Keratinocyte (primary cell): ENCODE data around the gene B3GAT1. TPM values are rescaled to one million over a fixed set of nuclear protein-coding genes. Genes with fewer than 3 reads are reported as not detected.

ENCODE experiments used
- DNase-seq: peaks from one replicate; pipeline ENCODE4 v3.0.0-alpha.2; 2011; ENCODE audit warnings: low read depth, missing footprints, low spot score
- FAIRE-seq: peaks from 2 replicates; lab custom pipeline; 2011; peaks lifted over from hg19 to GRCh38; lab: Jason Lieb, UNC
- H2AFZ ChIP-seq: 2 replicates; pipeline ENCODE4 v1.6.0; 2012; ENCODE audit warnings: low read length, control low read depth, inconsistent platforms; ENCODE audit not compliant: control insufficient read depth
- H3K27ac ChIP-seq: 2 replicates; pipeline ENCODE4 v1.5.1; 2011; ENCODE audit warnings: low read length; ENCODE audit not compliant: control insufficient read depth, insufficient read depth
- H3K27me3 ChIP-seq: 3 replicates; pipeline ENCODE4 v1.6.0; 2011; ENCODE audit warnings: low read length; ENCODE audit not compliant: control insufficient read depth, insufficient read depth; ENCODE audit errors: extremely low read depth
- H3K36me3 ChIP-seq, 2 experiments: 2 replicates in 1 of 2; 3 replicates in 1 of 2; pipeline ENCODE4 v1.5.1; 2011; ENCODE audit warnings: low read length in 2 of 2, mild to moderate bottlenecking in 1 of 2; ENCODE audit not compliant: control insufficient read depth in 2 of 2, insufficient read depth in 2 of 2; ENCODE audit errors: extremely low read depth in 1 of 2
- H3K4me1 ChIP-seq: 3 replicates; pipeline ENCODE4 v1.5.1; 2011; ENCODE audit warnings: low read length; ENCODE audit not compliant: control insufficient read depth, insufficient read depth; ENCODE audit errors: extremely low read depth
- H3K4me2 ChIP-seq: 3 replicates; pipeline ENCODE4 v1.6.0; 2011; ENCODE audit warnings: low read depth, low read length; ENCODE audit not compliant: control insufficient read depth, insufficient read depth; ENCODE audit errors: extremely low read depth
- H3K4me3 ChIP-seq, 3 experiments: fragments of 200-600 bp in 1 of 3; sonication (generic) in 1 of 3; 2 replicates in 2 of 3; 3 replicates in 1 of 3; pipeline ENCODE4 v1.5.1; 2011 to 2016; ENCODE audit warnings: low read length in 3 of 3, mild to moderate bottlenecking in 3 of 3, control low read depth in 2 of 3, inconsistent platforms in 1 of 3, low read depth in 1 of 3, mixed read lengths in 1 of 3, mixed run types in 1 of 3, moderate library complexity in 1 of 3; ENCODE audit not compliant: control insufficient read depth in 2 of 3, insufficient read depth in 2 of 3; ENCODE audit errors: extremely low read depth in 1 of 3
- H3K79me2 ChIP-seq: 2 replicates; pipeline ENCODE4 v1.6.0; 2012; ENCODE audit warnings: low read length; ENCODE audit not compliant: control insufficient read depth, insufficient read depth
- H3K9ac ChIP-seq: 3 replicates; pipeline ENCODE4 v1.6.0; 2011; ENCODE audit warnings: low read length; ENCODE audit not compliant: control insufficient read depth, insufficient read depth; ENCODE audit errors: extremely low read depth
- H3K9me1 ChIP-seq: 3 replicates; pipeline ENCODE4 v1.6.0; 2011; ENCODE audit warnings: low read length; ENCODE audit not compliant: control insufficient read depth, insufficient read depth; ENCODE audit errors: extremely low read depth
- H3K9me3 ChIP-seq: 2 replicates; pipeline ENCODE4 v1.5.1; 2012; ENCODE audit warnings: low read depth, low read length; ENCODE audit not compliant: control insufficient read depth
- H4K20me1 ChIP-seq: 3 replicates; pipeline ENCODE4 v1.6.0; 2011; ENCODE audit warnings: low read length; ENCODE audit not compliant: control insufficient read depth, insufficient read depth; ENCODE audit errors: extremely low read depth
- CTCF ChIP-seq, 3 experiments: IDR thresholded peaks in 1 of 3; conservative IDR thresholded peaks in 1 of 3; optimal IDR thresholded peaks in 1 of 3; 2 replicates in 2 of 3; 3 replicates in 1 of 3; pipeline versions ENCODE3 to v1.5.1; 2011; ENCODE audit warnings: low read length in 3 of 3, mild to moderate bottlenecking in 3 of 3, moderate library complexity in 2 of 3, control low read depth in 1 of 3, inconsistent platforms in 1 of 3; ENCODE audit not compliant: insufficient read depth in 2 of 3; ENCODE audit errors: extremely low read depth in 1 of 3
- EZH2 ChIP-seq: IDR thresholded peaks from one replicate; pipeline ENCODE4 v1.6.1; 2012; ENCODE audit warnings: inconsistent platforms, mild to moderate bottlenecking, low read length, moderate library complexity
- dilution Hi-C: fragments of 300-500 bp; cut with MboI; formaldehyde crosslinking; loops from one replicate; pipeline ENCODE4 v1.7.0; 2020; ENCODE audit warnings: low sequenced_read_pairs; ENCODE audit not compliant: extremely low pct_ligation_motif_present
- polyA plus RNA-seq, 5 experiments: library from polyadenylated mRNA; depleted of rRNA in 3 of 5; stranded (reverse) in 3 of 5; stranded (forward) in 1 of 5; unstranded in 1 of 5; fragments of >200 nt; gene quantifications; 1 replicate in 1 of 5; 2 replicates in 3 of 5; 3 replicates in 1 of 5; pipeline versions ENCODE4 v1.2.1 to v1.2.3, GENCODE V29; 2011 to 2012; ENCODE audit warnings: missing spikeins in 2 of 5, low read depth in 1 of 5, low replicate concordance in 1 of 5

Gene B3GAT1
- polyA plus RNA-seq, 1 donor (not counting 4 experiments of a cell fraction or from before 2014, with no cell fraction given): 0.04 TPM

- H3K9ac ChIP-seq: no peak overlapping the region
- FAIRE-seq: no peak
- no peaks in the 10 kb centered on the region for H3K27me3 ChIP-seq
- no peaks in the 10 kb centered on the region for H3K9me3 ChIP-seq
- H3K27ac ChIP-seq: no peak overlapping the region
- H3K36me3 ChIP-seq: no peaks in the 10 kb centered on the region
- no peaks in the 10 kb centered on the region for H4K20me1 ChIP-seq
- H3K4me2 ChIP-seq: no peak overlapping the region
- TF ChIP-seq CTCF (optimal IDR thresholded peaks at IDR 0.05 in 1 of 3, IDR thresholded peaks at IDR 0.05 in 1 of 3, conservative IDR thresholded peaks at IDR 0.05 in 1 of 3; ENCODE audit: extremely low read depth in 1 of 3, insufficient read depth in 2 of 3, low read length in 3 of 3) (no peak), EZH2 (no peak)
- dilution Hi-C loops: no loop called here
- no peaks in the 10 kb centered on the region for H3K4me1 ChIP-seq
- H3K79me2 ChIP-seq: no peaks in the 10 kb centered on the region
- no peaks in the 10 kb centered on the region for H3K9me1 ChIP-seq
- no peak for DNase-seq
- H2AFZ ChIP-seq: no peak overlapping the region
- H3K4me3 ChIP-seq: no peak overlapping the region
These were observed 48.9 kb downstream of the B3GAT1 start for GRCh38 chr11:134363161-134363560.

DNA sequence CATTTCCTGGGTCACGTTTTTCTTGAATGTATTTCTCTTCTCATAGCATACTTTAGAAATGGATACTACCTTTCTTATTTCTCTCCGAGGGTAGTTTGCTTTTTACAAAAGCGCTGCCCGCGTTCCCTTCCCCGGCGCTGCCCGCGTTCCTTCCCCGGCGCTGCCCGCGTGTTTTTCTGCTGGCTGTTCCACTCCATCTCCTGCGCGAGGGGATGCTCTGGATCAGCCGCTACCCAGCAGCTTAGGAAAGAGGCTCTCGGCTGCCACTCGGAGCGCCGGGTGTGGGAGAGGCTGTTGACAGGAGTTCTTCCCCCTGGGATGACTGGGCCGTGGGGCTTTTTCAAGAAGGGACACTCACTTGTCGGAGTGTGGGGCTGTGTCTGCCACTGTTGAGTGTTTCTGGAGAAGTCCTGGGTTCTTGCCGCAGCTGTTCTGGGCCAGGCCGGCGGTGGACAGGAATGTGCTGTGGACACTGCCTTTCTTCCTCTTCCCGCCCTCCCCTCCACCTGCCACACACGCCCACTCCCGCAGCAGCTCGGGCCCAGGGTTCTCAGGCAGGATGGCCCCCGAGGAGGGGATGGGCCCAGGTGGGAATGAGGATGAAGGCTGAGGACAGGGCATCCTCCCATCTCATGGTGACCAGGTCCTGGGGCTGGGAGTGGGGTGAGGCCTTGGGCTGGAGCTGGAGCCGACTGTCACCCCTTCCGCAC lies 49.7 kb downstream of the B3GAT1 start:
- dilution Hi-C loops: no loop called here
- no peaks in the 10 kb centered on the region for H3K9me1 ChIP-seq
- no peaks in the 10 kb centered on the region for H3K9me3 ChIP-seq
- H3K36me3 ChIP-seq: no peaks in the 10 kb centered on the region
- H3K27ac ChIP-seq: no peak overlapping the region
- DNase-seq (no peak), FAIRE-seq (no peak)
- H4K20me1 ChIP-seq: no peaks in the 10 kb centered on the region
- H3K4me1 ChIP-seq: no peaks in the 10 kb centered on the region
- no peak overlapping the region for H3K4me3 ChIP-seq
- H3K9ac ChIP-seq: no peak overlapping the region
- no peaks in the 10 kb centered on the region for H3K79me2 ChIP-seq
- TF ChIP-seq EZH2: no peak
- no peak for TF ChIP-seq CTCF (optimal IDR thresholded peaks at IDR 0.05 in 1 of 3, IDR thresholded peaks at IDR 0.05 in 1 of 3, conservative IDR thresholded peaks at IDR 0.05 in 1 of 3; ENCODE audit: extremely low read depth in 1 of 3, insufficient read depth in 2 of 3, low read length in 3 of 3)
- no peak overlapping the region for H3K4me2 ChIP-seq
- no peaks in the 10 kb centered on the region for H3K27me3 ChIP-seq
- no peak overlapping the region for H2AFZ ChIP-seq
